Renal cortical epithelial cell (primary cell): ENCODE measurements around the gene SLAIN1. TPM values are rescaled to one million over a fixed set of nuclear protein-coding genes. Genes with fewer than 3 reads are reported as not detected.

ENCODE experiments used
- total RNA-seq: library from RNA; depleted of rRNA; stranded (reverse); fragments of >200 nt; gene quantifications from 2 replicates; pipeline ENCODE4 v1.2.3, GENCODE V29; 2014

Gene SLAIN1
- total RNA-seq, 1 donor from 2014 or later, result 5.8 TPM

Other genes starting within 250 kb of the SLAIN1 start
- gene SCEL, start 162.0 kb upstream of the SLAIN1 start, total RNA-seq, result 4.6 and 255 TPM in 2 replicates
- 0.25 and 0.35 TPM in 2 replicates for gene EDNRB, start 221.1 kb downstream of the SLAIN1 start, total RNA-seq